Neural progenitor cell (in vitro differentiated cells): ENCODE measurements around the gene NDUFA11. TPM values are rescaled to one million over a fixed set of nuclear protein-coding genes. Genes with fewer than 3 reads are reported as not detected.

Source experiments
- DNase-seq: peaks from one replicate; pipeline ENCODE4 v3.0.0-alpha.2; 2016; ENCODE audit warnings: low spot score
- H2AFZ ChIP-seq: fragments of 200-600 bp; sonication (generic); replicated peaks from 2 replicates; pipeline ENCODE4 v1.6.1; 2016; ENCODE audit warnings: antibody characterized with exemption
- H3F3A ChIP-seq: fragments of 200-600 bp; sonication (generic); 2 replicates; pipeline ENCODE4 v1.6.1; 2016; ENCODE audit warnings: antibody characterized with exemption, low read depth
- H3K27ac ChIP-seq: fragments of 200-600 bp; sonication (generic); 2 replicates; pipeline ENCODE4 v1.5.1; 2016; ENCODE audit warnings: mild to moderate bottlenecking
- H3K27me3 ChIP-seq: fragments of 200-600 bp; sonication (generic); 2 replicates; pipeline ENCODE4 v1.6.1; 2016; ENCODE audit warnings: mild to moderate bottlenecking, moderate library complexity
- H3K36me3 ChIP-seq: fragments of 200-600 bp; sonication (generic); 2 replicates; pipeline ENCODE4 v1.5.1; 2016
- H3K4me1 ChIP-seq: fragments of 200-600 bp; sonication (generic); 2 replicates; pipeline ENCODE4 v1.6.1; 2016; ENCODE audit warnings: mixed run types
- H3K4me2 ChIP-seq: fragments of 200-600 bp; sonication (generic); 2 replicates; pipeline ENCODE4 v1.6.1; 2016
- H3K4me3 ChIP-seq: fragments of 200-600 bp; sonication (generic); 2 replicates; pipeline ENCODE4 v1.5.1; 2016
- H3K79me2 ChIP-seq: fragments of 200-600 bp; sonication (generic); 2 replicates; pipeline ENCODE4 v1.6.1; 2016; ENCODE audit warnings: low read depth
- H3K9ac ChIP-seq: fragments of 200-600 bp; sonication (generic); 2 replicates; pipeline ENCODE4 v1.6.1; 2016
- H3K9me3 ChIP-seq: fragments of 200-600 bp; sonication (generic); 2 replicates; pipeline ENCODE4 v1.5.1; 2016; ENCODE audit warnings: low read depth
- H4K20me1 ChIP-seq: fragments of 200-600 bp; sonication (generic); 2 replicates; pipeline ENCODE4 v1.6.1; 2016; ENCODE audit warnings: low read depth
- H3K27ac Mint-ChIP-seq: 3 replicates; pipeline ENCODE4 v1.8.0; 2021; ENCODE audit warnings: mixed read lengths
- H3K27me3 Mint-ChIP-seq: 2 replicates; pipeline ENCODE4 v1.8.0; 2022; ENCODE audit warnings: low read depth, mild to moderate bottlenecking, inconsistent platforms, moderate library complexity, mixed read lengths; ENCODE audit not compliant: insufficient read depth
- H3K36me3 Mint-ChIP-seq: 3 replicates; pipeline ENCODE4 v1.8.0; 2021; ENCODE audit warnings: mixed read lengths
- H3K4me1 Mint-ChIP-seq: 3 replicates; pipeline ENCODE4 v1.8.0; 2021; ENCODE audit warnings: mixed read lengths
- H3K4me3 Mint-ChIP-seq: 3 replicates; pipeline ENCODE4 v1.8.0; 2021; ENCODE audit warnings: mild to moderate bottlenecking, moderate library complexity, mixed read lengths
- H3K9me3 Mint-ChIP-seq: 3 replicates; pipeline ENCODE4 v1.8.0; 2020; ENCODE audit warnings: mixed read lengths
- EZH2 ChIP-seq: fragments of 200-600 bp; sonication (generic); IDR thresholded peaks from 2 replicates; pipeline ENCODE4 v1.6.1; 2017; ENCODE audit warnings: antibody characterized with exemption, mild to moderate bottlenecking, moderate library complexity
- EZH2phosphoT487 ChIP-seq: fragments of 200-600 bp; sonication (generic); IDR thresholded peaks from 2 replicates; pipeline ENCODE4 v1.6.1; 2017; ENCODE audit warnings: antibody characterized with exemption
- total RNA-seq: library from RNA; depleted of rRNA; stranded (reverse); fragments of >200 nt; gene quantifications from 2 replicates; pipeline ENCODE4 v1.2.3, GENCODE V29; 2015; ENCODE audit warnings: low replicate concordance
- TF ChIP-seq, protein P1 (sequence below): fragments of 200-600 bp; sonication (generic); IDR thresholded peaks from 2 replicates; pipeline ENCODE4 v1.5.1; 2017; ENCODE audit warnings: antibody characterized with exemption, mild to moderate bottlenecking

The NDUFA11 gene
- total RNA-seq, 1 donor from 2014 or later, result 102 TPM

DNA sequence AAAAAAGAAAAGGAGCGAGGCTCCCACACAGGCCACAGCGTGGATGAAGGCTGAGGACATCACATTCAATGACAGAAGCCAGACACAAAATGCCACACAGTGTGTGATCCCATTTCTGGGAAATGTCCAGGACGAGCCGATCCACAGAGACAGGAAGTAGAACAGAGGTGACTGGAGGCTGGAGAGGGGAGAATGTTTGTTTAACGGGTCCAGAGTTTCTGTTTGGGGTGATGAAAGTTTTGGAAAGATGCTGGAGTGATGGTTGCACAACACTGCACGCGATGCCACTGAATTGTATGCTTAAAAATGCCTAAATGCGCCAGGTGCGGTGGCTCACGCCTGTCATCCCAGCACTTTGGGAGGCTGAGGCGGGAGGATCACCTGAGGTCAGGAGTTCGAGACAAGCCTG lies 32.6 kb downstream of the NDUFA11 start:
- no peaks in the 10 kb centered on the region for H3K4me1 ChIP-seq
- DNase-seq, result no peak
- no peak overlapping the region for H2AFZ ChIP-seq
- Mint-ChIP-seq H3K4me1 (no peaks in the 10 kb centered on the region), H3K4me3 (no peak overlapping the region), H3K27me3 (peaks cover 4% of the 10 kb centered on the region), H3K27ac (no peak overlapping the region), H3K36me3 (no peaks in the 10 kb centered on the region), H3K9me3 (no peaks in the 10 kb centered on the region)
- no peak overlapping the region for H3K9ac ChIP-seq
- TF ChIP-seq, protein P1, sequence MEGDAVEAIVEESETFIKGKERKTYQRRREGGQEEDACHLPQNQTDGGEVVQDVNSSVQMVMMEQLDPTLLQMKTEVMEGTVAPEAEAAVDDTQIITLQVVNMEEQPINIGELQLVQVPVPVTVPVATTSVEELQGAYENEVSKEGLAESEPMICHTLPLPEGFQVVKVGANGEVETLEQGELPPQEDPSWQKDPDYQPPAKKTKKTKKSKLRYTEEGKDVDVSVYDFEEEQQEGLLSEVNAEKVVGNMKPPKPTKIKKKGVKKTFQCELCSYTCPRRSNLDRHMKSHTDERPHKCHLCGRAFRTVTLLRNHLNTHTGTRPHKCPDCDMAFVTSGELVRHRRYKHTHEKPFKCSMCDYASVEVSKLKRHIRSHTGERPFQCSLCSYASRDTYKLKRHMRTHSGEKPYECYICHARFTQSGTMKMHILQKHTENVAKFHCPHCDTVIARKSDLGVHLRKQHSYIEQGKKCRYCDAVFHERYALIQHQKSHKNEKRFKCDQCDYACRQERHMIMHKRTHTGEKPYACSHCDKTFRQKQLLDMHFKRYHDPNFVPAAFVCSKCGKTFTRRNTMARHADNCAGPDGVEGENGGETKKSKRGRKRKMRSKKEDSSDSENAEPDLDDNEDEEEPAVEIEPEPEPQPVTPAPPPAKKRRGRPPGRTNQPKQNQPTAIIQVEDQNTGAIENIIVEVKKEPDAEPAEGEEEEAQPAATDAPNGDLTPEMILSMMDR, result no peak
- TF ChIP-seq EZH2phosphoT487, result no peak
- no peak for TF ChIP-seq EZH2
- H4K20me1 ChIP-seq, result no peaks in the 10 kb centered on the region
- H3K4me3 ChIP-seq, result no peak overlapping the region
- H3K27ac ChIP-seq, result no peak overlapping the region
- no peaks in the 10 kb centered on the region for H3K79me2 ChIP-seq
- no peaks in the 10 kb centered on the region for H3K9me3 ChIP-seq
- no peaks in the 10 kb centered on the region for H3K36me3 ChIP-seq
- H3K4me2 ChIP-seq, result no peak overlapping the region
- H3K27me3 ChIP-seq, result no peaks in the 10 kb centered on the region
- no peaks in the 10 kb centered on the region for H3F3A ChIP-seq

GRCh38 chr19:5867201-5868136 lies 36.1 kb downstream of the NDUFA11 start:
- no peaks in the 10 kb centered on the region for H3K36me3 ChIP-seq
- H4K20me1 ChIP-seq, result no peaks in the 10 kb centered on the region
- H3K4me3 Mint-ChIP-seq, result no peak overlapping the region
- no peaks in the 10 kb centered on the region for H3K9me3 Mint-ChIP-seq
- H2AFZ ChIP-seq, result no peak overlapping the region
- H3K4me2 ChIP-seq, result no peak overlapping the region
- H3K27ac ChIP-seq, result no peak overlapping the region
- H3K4me3 ChIP-seq, result no peak overlapping the region
- no peaks in the 10 kb centered on the region for H3K36me3 Mint-ChIP-seq
- H3K27me3 Mint-ChIP-seq, result peaks cover 2% of the 10 kb centered on the region
- no peak for TF ChIP-seq EZH2phosphoT487
- TF ChIP-seq, protein P1, result no peak
- TF ChIP-seq EZH2, result no peak
- no peaks in the 10 kb centered on the region for H3K9me3 ChIP-seq
- H3K27ac Mint-ChIP-seq, result peak overlapping the region; percentile 13
- no peaks in the 10 kb centered on the region for H3F3A ChIP-seq
- no peaks in the 10 kb centered on the region for H3K4me1 ChIP-seq
- DNase-seq, result no peak
- no peaks in the 10 kb centered on the region for H3K27me3 ChIP-seq
- H3K4me1 Mint-ChIP-seq, result no peaks in the 10 kb centered on the region
- no peaks in the 10 kb centered on the region for H3K79me2 ChIP-seq
- H3K9ac ChIP-seq, result no peak overlapping the region

DNA sequence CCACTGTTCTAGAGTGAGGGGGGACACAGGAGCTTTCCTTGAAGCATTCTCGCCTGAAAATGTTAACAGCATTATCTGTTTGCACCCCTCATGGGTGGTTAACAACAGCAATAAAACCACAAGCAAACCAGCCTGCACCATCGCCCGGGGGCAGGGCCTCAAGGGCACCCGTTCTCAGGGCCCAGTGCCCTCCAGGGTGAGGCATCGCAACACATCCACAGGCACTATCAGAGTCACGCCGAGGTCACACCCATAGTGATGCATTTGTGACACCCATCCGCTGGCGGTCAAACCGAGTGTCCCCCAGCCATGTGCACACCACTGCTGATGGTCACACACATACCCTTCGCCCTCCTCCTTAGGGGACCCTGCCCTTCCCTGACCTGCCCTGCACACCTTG lies 37.8 kb downstream of the NDUFA11 start:
- Mint-ChIP-seq H3K4me1 (no peaks in the 10 kb centered on the region), H3K27ac (no peak overlapping the region), H3K4me3 (no peak overlapping the region), H3K36me3 (no peaks in the 10 kb centered on the region), H3K9me3 (no peaks in the 10 kb centered on the region), H3K27me3 (no peaks in the 10 kb centered on the region)
- H4K20me1 ChIP-seq, result no peaks in the 10 kb centered on the region
- H3K36me3 ChIP-seq, result no peaks in the 10 kb centered on the region
- H3K4me1 ChIP-seq, result no peaks in the 10 kb centered on the region
- no peak for DNase-seq
- no peak overlapping the region for H3K4me3 ChIP-seq
- no peaks in the 10 kb centered on the region for H3K27me3 ChIP-seq
- no peak overlapping the region for H3K4me2 ChIP-seq
- no peak overlapping the region for H2AFZ ChIP-seq
- no peaks in the 10 kb centered on the region for H3K9me3 ChIP-seq
- no peak overlapping the region for H3K9ac ChIP-seq
- H3K79me2 ChIP-seq, result no peaks in the 10 kb centered on the region
- no peak overlapping the region for H3K27ac ChIP-seq
- no peaks in the 10 kb centered on the region for H3F3A ChIP-seq
- TF ChIP-seq EZH2 (no peak), EZH2phosphoT487 (no peak)
- TF ChIP-seq, protein P1, result no peak
